Neuronal stem cell (in vitro differentiated cells): ENCODE measurements around the gene ACER1.
"Not testable (repeated sequence)": the region's sequence is repeated elsewhere in the genome, so short reads cannot be mapped to it uniquely, and the experiment has no call there.

Experiments used
- DNase-seq: peaks from one replicate; pipeline ENCODE4 v3.0.0-alpha.2; 2013; ENCODE audit warnings: low spot score
- H2AFZ ChIP-seq: one replicate; pipeline ENCODE4 v1.6.1; 2013; ENCODE audit warnings: mild to moderate bottlenecking, low read length, inconsistent platforms
- H2AK5ac ChIP-seq: 2 replicates; pipeline ENCODE4 v1.6.1; 2013; ENCODE audit warnings: low read depth, mild to moderate bottlenecking, inconsistent platforms, low read length, moderate library complexity, mixed read lengths
- H2BK120ac ChIP-seq: 2 replicates; pipeline ENCODE4 v1.6.1; 2013; ENCODE audit warnings: low read depth, mild to moderate bottlenecking, inconsistent platforms, low read length, moderate library complexity, mixed read lengths
- H2BK12ac ChIP-seq: one replicate; pipeline ENCODE4 v1.6.1; 2013; ENCODE audit warnings: low read length, inconsistent platforms
- H2BK15ac ChIP-seq: 2 replicates; pipeline ENCODE4 v1.6.1; 2013; ENCODE audit warnings: mild to moderate bottlenecking, low read length, inconsistent platforms, mixed read lengths
- H2BK5ac ChIP-seq: one replicate; pipeline ENCODE4 v1.6.1; 2013; ENCODE audit warnings: inconsistent platforms, mild to moderate bottlenecking, low read length, moderate library complexity
- H3K14ac ChIP-seq: one replicate; pipeline ENCODE4 v1.6.1; 2013; ENCODE audit warnings: low read length, inconsistent platforms
- H3K18ac ChIP-seq: 2 replicates; pipeline ENCODE4 v1.6.1; 2013; ENCODE audit warnings: low read length, inconsistent platforms
- H3K23ac ChIP-seq: 2 replicates; pipeline ENCODE4 v1.6.1; 2013; ENCODE audit warnings: low read depth, mild to moderate bottlenecking, mixed read lengths, low read length, inconsistent platforms; ENCODE audit not compliant: poor library complexity
- H3K27ac ChIP-seq: replicated peaks from 3 replicates; pipeline ENCODE4 v1.5.1; 2013; ENCODE audit warnings: low read length, inconsistent platforms
- H3K27me3 ChIP-seq, 3 experiments: 2 replicates each; pipeline ENCODE4 v1.6.1; 2013; ENCODE audit warnings: low read length in 3 of 3, mild to moderate bottlenecking in 2 of 3, inconsistent platforms in 1 of 3, low read depth in 1 of 3, mixed read lengths in 1 of 3, moderate library complexity in 1 of 3; ENCODE audit not compliant: control insufficient read depth in 3 of 3, insufficient read depth in 3 of 3
- H3K36me3 ChIP-seq, 2 donors: replicated peaks in 1 of 2; 2 replicates each; pipeline ENCODE4 v1.6.1; 2013; ENCODE audit warnings: low read length in 2 of 2; ENCODE audit not compliant: control insufficient read depth in 2 of 2, insufficient read depth in 2 of 2
- H3K4ac ChIP-seq: 2 replicates; pipeline ENCODE4 v1.6.1; 2013; ENCODE audit warnings: inconsistent platforms, mild to moderate bottlenecking, low read length, moderate library complexity
- H3K4me1 ChIP-seq, 2 donors: 1 replicate in 1 of 2; 2 replicates in 1 of 2; pipeline ENCODE4 v1.6.1; 2013; ENCODE audit warnings: low read length in 2 of 2, low read depth in 1 of 2; ENCODE audit not compliant: control insufficient read depth in 2 of 2, insufficient read depth in 1 of 2
- H3K4me2 ChIP-seq: one replicate; pipeline ENCODE4 v1.6.1; 2013; ENCODE audit warnings: mild to moderate bottlenecking, low read length, inconsistent platforms; ENCODE audit not compliant: insufficient read depth, poor library complexity, severe bottlenecking
- H3K4me3 ChIP-seq, 2 donors: 2 replicates each; pipeline ENCODE4 v1.5.1; 2013; ENCODE audit warnings: low read length in 2 of 2, mild to moderate bottlenecking in 2 of 2, inconsistent platforms in 1 of 2, moderate library complexity in 1 of 2
- H3K79me1 ChIP-seq: one replicate; pipeline ENCODE4 v1.6.1; 2013; ENCODE audit warnings: low read depth, mild to moderate bottlenecking, inconsistent platforms, low read length, moderate library complexity
- H3K9ac ChIP-seq: one replicate; pipeline ENCODE4 v1.6.1; 2013; ENCODE audit warnings: mild to moderate bottlenecking, low read depth, low read length, inconsistent platforms; ENCODE audit not compliant: poor library complexity
- H3K9me3 ChIP-seq, 2 donors: replicated peaks in 1 of 2; 2 replicates each; pipeline versions ENCODE3 to v1.6.1; 2013; ENCODE audit warnings: low read length in 2 of 2, mild to moderate bottlenecking in 2 of 2, inconsistent platforms in 1 of 2, low read depth in 1 of 2, mixed read lengths in 1 of 2, moderate library complexity in 1 of 2; ENCODE audit not compliant: control insufficient read depth in 2 of 2, insufficient read depth in 1 of 2
- H4K8ac ChIP-seq: one replicate; pipeline ENCODE4 v1.6.1; 2013; ENCODE audit warnings: low read depth, mild to moderate bottlenecking, inconsistent platforms, low read length, moderate library complexity
- H4K91ac ChIP-seq: one replicate; pipeline ENCODE4 v1.6.1; 2013; ENCODE audit warnings: low read length, low read depth, mild to moderate bottlenecking, inconsistent platforms; ENCODE audit not compliant: poor library complexity
- WGBS, 2 donors: extraction: QIAGEN DNeasy Blood & Tissue Kit; methylation state at CpG; one replicate each; pipeline ENCODE4 v1.1.7; 2013; ENCODE audit warnings: missing lambda C conversion rate in 2 of 2, mixed read lengths in 1 of 2; ENCODE audit not compliant: insufficient read length in 2 of 2, insufficient replicate concordance in 1 of 2; ENCODE audit errors: extremely low coverage in 2 of 2; 5-methylcytosine and 5-hydroxymethylcytosine counted together

ACER1 gene

GRCh38 chr19:6282393-6282792, 51.0 kb downstream of the ACER1 start:
- peaks cover 10 to 11% of the 10 kb centered on the region in 2 donors for H3K4me1 ChIP-seq
- H2AFZ ChIP-seq, H3K36me3 ChIP-seq, H2BK5ac ChIP-seq, H4K91ac ChIP-seq, DNase-seq, H3K4me2 ChIP-seq, H3K14ac ChIP-seq, H2BK12ac ChIP-seq, H2BK120ac ChIP-seq, H3K27ac ChIP-seq, H3K9ac ChIP-seq, H3K4me3 ChIP-seq, H3K4ac ChIP-seq, H2BK15ac ChIP-seq, H4K8ac ChIP-seq, H3K79me1 ChIP-seq, H3K27me3 ChIP-seq, H3K23ac ChIP-seq, H3K18ac ChIP-seq, H2AK5ac ChIP-seq: not testable (repeated sequence)
- peaks cover 13 to 19% of the 10 kb centered on the region in 2 donors for H3K9me3 ChIP-seq
- no CpG with 5 or more reads among the region's 6 CpGs for WGBS, 2 donors

GRCh38 chr19:6279931-6280591, 53.4 kb downstream of the ACER1 start, which contains the start of gene MLLT1:
MLLT1 (minus strand) TSS chr19:6279975; CDS start chr19:6279784, 191 bp downstream.
- Histone ChIP-seq H3K4me3 (peak within 1 kb of the TSS; percentile 88 to 93), H3K14ac (no peak within 1 kb of the TSS), H3K4ac (no peak within 1 kb of the TSS), H4K91ac (no peak within 1 kb of the TSS), H3K27ac (no peak within 1 kb of the TSS), H3K4me2 (peak within 1 kb of the TSS; percentile 79), H2BK12ac (no peak within 1 kb of the TSS), H3K79me1 (peaks cover 3% of the 10 kb centered on the region), H2BK15ac (no peak within 1 kb of the TSS), H3K18ac (peak within 1 kb of the TSS; percentile 86), H3K27me3 (no peaks in the 10 kb centered on the region), H2AFZ (peak within 1 kb of the TSS; percentile 77), H3K9ac (peak within 1 kb of the TSS; percentile 85), H3K36me3 (peaks cover 4 to 26% of the 10 kb centered on the region in 2 donors), H2BK5ac (peak within 1 kb of the TSS; percentile 88), H4K8ac (no peak within 1 kb of the TSS), H3K23ac (no peak within 1 kb of the TSS), H2AK5ac (peak within 1 kb of the TSS; percentile 88), H3K4me1 (peaks cover 11 to 12% of the 10 kb centered on the region in 2 donors), H3K9me3 (no peaks in the 10 kb centered on the region), H2BK120ac (peak within 1 kb of the TSS; percentile 51)
- WGBS, 2 donors: no CpG with 5 or more reads among the region's 66 CpGs
- peak; percentile 93 for DNase-seq

GRCh38 chr19:6279620-6279930, 53.8 kb downstream of the ACER1 start:
- H3K9me3 ChIP-seq: no peaks in the 10 kb centered on the region
- peak overlapping the region; percentile 88 to 93 for H3K4me3 ChIP-seq
- H3K79me1 ChIP-seq: peaks cover 3% of the 10 kb centered on the region
- no peak overlapping the region for H3K14ac ChIP-seq
- no peak overlapping the region for H2BK12ac ChIP-seq
- no peak overlapping the region for H4K8ac ChIP-seq
- no peak overlapping the region for H2BK15ac ChIP-seq
- no CpG with 5 or more reads among the region's 59 CpGs for WGBS, 2 donors
- H2BK120ac ChIP-seq: no peak overlapping the region
- peaks cover 4 to 26% of the 10 kb centered on the region in 2 donors for H3K36me3 ChIP-seq
- no peaks in the 10 kb centered on the region for H3K27me3 ChIP-seq
- no peak overlapping the region for H2AK5ac ChIP-seq
- H4K91ac ChIP-seq: no peak overlapping the region
- peak overlapping the region; percentile 77 for H2AFZ ChIP-seq
- H3K4ac ChIP-seq: no peak overlapping the region
- no peak overlapping the region for H3K23ac ChIP-seq
- H3K18ac ChIP-seq: peak overlapping the region; percentile 86
- DNase-seq: no peak
- H2BK5ac ChIP-seq: peak overlapping the region; percentile 88
- no peak overlapping the region for H3K27ac ChIP-seq
- H3K4me1 ChIP-seq: peaks cover 11 to 16% of the 10 kb centered on the region in 2 donors
- H3K4me2 ChIP-seq: peak overlapping the region; percentile 79
- H3K9ac ChIP-seq: no peak overlapping the region

- Histone ChIP-seq H3K4ac (no peak overlapping the region), H3K27ac (no peak overlapping the region), H3K79me1 (peaks cover 4% of the 10 kb centered on the region), H3K18ac (peak overlapping the region; percentile 86), H3K9me3 (no peaks in the 10 kb centered on the region), H3K4me3 (peak overlapping the region; percentile 88 to 93), H3K36me3 (peaks cover 4 to 26% of the 10 kb centered on the region in 2 donors), H2AK5ac (peak overlapping the region; percentile 88), H3K9ac (peak overlapping the region; percentile 85), H2AFZ (peak overlapping the region; percentile 77), H3K27me3 (no peaks in the 10 kb centered on the region), H4K91ac (no peak overlapping the region), H4K8ac (no peak overlapping the region), H2BK12ac (no peak overlapping the region), H3K4me2 (peak overlapping the region; percentile 79), H2BK120ac (peak overlapping the region; percentile 51), H3K4me1 (peaks cover 14 to 22% of the 10 kb centered on the region in 2 donors), H2BK5ac (peak overlapping the region; percentile 88), H3K23ac (no peak overlapping the region), H2BK15ac (no peak overlapping the region), H3K14ac (no peak overlapping the region)
- DNase-seq: no peak
- no CpG with 5 or more reads among the region's 36 CpGs for WGBS, 2 donors
These were observed 54.4 kb downstream of the ACER1 start for GRCh38 chr19:6278740-6279619.
